ENCODE measurements around the gene TOX3. TPM values are rescaled to one million over a fixed set of nuclear protein-coding genes. Genes with fewer than 3 reads are reported as not detected.

Gene TOX3
- total RNA-seq, 2 donors from 2014 or later = not detected

GRCh38 chr16:52408191-52408845 lies 138.6 kb downstream of the TOX3 start:
- H3K27ac Mint-ChIP-seq = no peak overlapping the region
- no peaks in the 10 kb centered on the region for H3K4me1 Mint-ChIP-seq
- no peak overlapping the region for H3K4me3 Mint-ChIP-seq
- no peaks in the 10 kb centered on the region for H3K9me3 Mint-ChIP-seq
- no peaks in the 10 kb centered on the region for H3K36me3 Mint-ChIP-seq (ENCODE audit: low read depth)
- H3K27me3 Mint-ChIP-seq = no peaks in the 10 kb centered on the region
- no peak for ATAC-seq (replicated peaks)

GRCh38 chr16:52407778-52408177 lies 139.2 kb downstream of the TOX3 start:
- H3K4me3 Mint-ChIP-seq = no peak overlapping the region
- H3K27ac Mint-ChIP-seq = no peak overlapping the region
- no peaks in the 10 kb centered on the region for H3K9me3 Mint-ChIP-seq
- ATAC-seq (replicated peaks) = no peak
- H3K36me3 Mint-ChIP-seq (ENCODE audit: low read depth) = no peaks in the 10 kb centered on the region
- H3K4me1 Mint-ChIP-seq = no peaks in the 10 kb centered on the region
- H3K27me3 Mint-ChIP-seq = no peaks in the 10 kb centered on the region

GRCh38 chr16:52405441-52405840 lies 141.5 kb downstream of the TOX3 start:
- no peaks in the 10 kb centered on the region for H3K27me3 Mint-ChIP-seq
- ATAC-seq (replicated peaks) = no peak
- peaks cover 4% of the 10 kb centered on the region for H3K9me3 Mint-ChIP-seq
- H3K4me3 Mint-ChIP-seq = no peak overlapping the region
- no peak overlapping the region for H3K27ac Mint-ChIP-seq
- no peaks in the 10 kb centered on the region for H3K36me3 Mint-ChIP-seq (ENCODE audit: low read depth)
- H3K4me1 Mint-ChIP-seq = no peaks in the 10 kb centered on the region

GRCh38 chr16:52404546-52404945 lies 142.4 kb downstream of the TOX3 start:
- H3K27ac Mint-ChIP-seq = no peak overlapping the region
- H3K4me3 Mint-ChIP-seq = no peak overlapping the region
- H3K27me3 Mint-ChIP-seq = no peaks in the 10 kb centered on the region
- no peaks in the 10 kb centered on the region for H3K36me3 Mint-ChIP-seq (ENCODE audit: low read depth)
- peaks cover 4% of the 10 kb centered on the region for H3K9me3 Mint-ChIP-seq
- ATAC-seq (replicated peaks) = no peak
- no peaks in the 10 kb centered on the region for H3K4me1 Mint-ChIP-seq

- Mint-ChIP-seq H3K36me3 (ENCODE audit: low read depth) (no peaks in the 10 kb centered on the region), H3K27ac (no peak overlapping the region), H3K27me3 (no peaks in the 10 kb centered on the region), H3K4me3 (no peak overlapping the region), H3K4me1 (no peaks in the 10 kb centered on the region), H3K9me3 (peaks cover 14% of the 10 kb centered on the region)
- ATAC-seq (replicated peaks) = no peak
These were observed 147.8 kb downstream of the TOX3 start for GRCh38 chr16:52399116-52399515.

- ATAC-seq (replicated peaks) = no peak
- Mint-ChIP-seq H3K4me3 (no peak overlapping the region), H3K36me3 (ENCODE audit: low read depth) (no peaks in the 10 kb centered on the region), H3K9me3 (peaks cover 14% of the 10 kb centered on the region), H3K27ac (no peak overlapping the region), H3K27me3 (no peaks in the 10 kb centered on the region), H3K4me1 (no peaks in the 10 kb centered on the region)
These were observed 148.4 kb downstream of the TOX3 start for GRCh38 chr16:52398491-52398960.

- Mint-ChIP-seq H3K36me3 (ENCODE audit: low read depth) (no peaks in the 10 kb centered on the region), H3K9me3 (peaks cover 14% of the 10 kb centered on the region), H3K27ac (no peak overlapping the region), H3K27me3 (no peaks in the 10 kb centered on the region), H3K4me3 (no peak overlapping the region), H3K4me1 (no peaks in the 10 kb centered on the region)
- ATAC-seq (replicated peaks) = no peak
These were observed 148.9 kb downstream of the TOX3 start for GRCh38 chr16:52398021-52398420.

- Mint-ChIP-seq H3K36me3 (ENCODE audit: low read depth) (no peaks in the 10 kb centered on the region), H3K27me3 (no peaks in the 10 kb centered on the region), H3K27ac (no peak overlapping the region), H3K4me1 (no peaks in the 10 kb centered on the region), H3K9me3 (peaks cover 10% of the 10 kb centered on the region), H3K4me3 (no peak overlapping the region)
- no peak for ATAC-seq (replicated peaks)
These were observed 153.5 kb downstream of the TOX3 start for GRCh38 chr16:52393448-52393847.

- Mint-ChIP-seq H3K27ac (no peak overlapping the region), H3K4me1 (no peaks in the 10 kb centered on the region), H3K27me3 (no peaks in the 10 kb centered on the region), H3K9me3 (peaks cover 7% of the 10 kb centered on the region), H3K36me3 (ENCODE audit: low read depth) (no peaks in the 10 kb centered on the region), H3K4me3 (no peak overlapping the region)
- no peak for ATAC-seq (replicated peaks)
These were observed 157.9 kb downstream of the TOX3 start for GRCh38 chr16:52389045-52389444.

Measured in activated T-helper 17 cell treated with anti-CD3 and anti-CD28 coated beads, Interleukin-2, amount 50 U/mL, for 72 hours (primary cell).